HEK293T (cell line): ENCODE data around the gene CYP2W1.

Source experiments
- BHLHE40 ChIP-seq: fragments of 450-650 bp; IDR thresholded peaks from 2 replicates; pipeline ENCODE4 v1.6.1; 2016; ENCODE audit warnings: mild to moderate bottlenecking, moderate library complexity, borderline replicate concordance
- ELF4 ChIP-seq: fragments of 450-650 bp; IDR thresholded peaks from 2 replicates; pipeline ENCODE4 v1.6.1; 2017; ENCODE audit warnings: antibody characterized with exemption
- FOXA1 ChIP-seq: fragments of 450-650 bp; IDR thresholded peaks from 2 replicates; pipeline ENCODE4 v1.6.1; 2016; ENCODE audit warnings: mild to moderate bottlenecking
- FOXK2 ChIP-seq: fragments of 450-650 bp; IDR thresholded peaks from 2 replicates; pipeline ENCODE4 v1.6.1; 2016; ENCODE audit warnings: mild to moderate bottlenecking
- FOXM1 ChIP-seq: fragments of 450-650 bp; IDR thresholded peaks from 2 replicates; pipeline ENCODE4 v1.6.1; 2017; ENCODE audit warnings: mild to moderate bottlenecking, borderline replicate concordance
- HDGF ChIP-seq: fragments of 450-650 bp; IDR thresholded peaks from 2 replicates; pipeline ENCODE4 v1.6.1; 2017; ENCODE audit warnings: antibody characterized with exemption, borderline replicate concordance
- L3MBTL2 ChIP-seq: fragments of 450-650 bp; conservative IDR thresholded peaks from 2 replicates; pipeline ENCODE4 v1.6.1; 2016; ENCODE audit warnings: mild to moderate bottlenecking
- LEF1 ChIP-seq: fragments of 450-650 bp; IDR thresholded peaks from 2 replicates; pipeline ENCODE4 v1.6.1; 2017; ENCODE audit warnings: mild to moderate bottlenecking, borderline replicate concordance
- NFRKB ChIP-seq: fragments of 450-650 bp; IDR thresholded peaks from 2 replicates; pipeline ENCODE4 v1.6.1; 2016; ENCODE audit warnings: mild to moderate bottlenecking, moderate library complexity
- SP1 ChIP-seq: fragments of 450-650 bp; IDR thresholded peaks from 2 replicates; pipeline ENCODE4 v1.6.1; 2017
- SUZ12 ChIP-seq: fragments of 450-650 bp; IDR thresholded peaks from 2 replicates; pipeline ENCODE4 v1.6.1; 2016; ENCODE audit warnings: mild to moderate bottlenecking
- TARDBP ChIP-seq: fragments of 450-650 bp; IDR thresholded peaks from 2 replicates; pipeline ENCODE4 v1.6.1; 2016

- TF ChIP-seq FOXK2 (no peak), SUZ12 (no peak), NFRKB (no peak), LEF1 (no peak), HDGF (no peak), FOXA1 (no peak), FOXM1 (no peak), L3MBTL2 (no peak), BHLHE40 (no peak), ELF4 (no peak), TARDBP (no peak), SP1 (no peak)
Measured at GRCh38 chr7:972676-973309, 10.2 kb upstream of the CYP2W1 start.
